WTC11 (cell line): Measurements from ENCODE around the gene RPL14.

Experiments
- CREB1 ChIP-seq: sonication (generic); formaldehyde crosslinking; IDR thresholded peaks from 2 replicates; pipeline ENCODE4 v1.8.0; 2023; ENCODE audit warnings: mild to moderate bottlenecking, missing genetic modification reagents
- ELF4 ChIP-seq: sonication (generic); formaldehyde crosslinking; IDR thresholded peaks from 2 replicates; pipeline ENCODE4 v1.8.1; 2022; ENCODE audit warnings: low read depth, mild to moderate bottlenecking, moderate library complexity, missing genetic modification reagents
- NR2C2 ChIP-seq: sonication (generic); formaldehyde crosslinking; IDR thresholded peaks from 2 replicates; pipeline ENCODE4 v1.8.0; 2022; ENCODE audit warnings: mild to moderate bottlenecking, missing genetic modification reagents
- PRRX2 ChIP-seq: fragments of 250-450 bp; sonication (Bioruptor Pico); IDR thresholded peaks from 2 replicates; pipeline ENCODE4 v1.8.0; 2021; ENCODE audit warnings: mild to moderate bottlenecking
- TF ChIP-seq, protein P1 (sequence below): fragments of 200-600 bp; IDR thresholded peaks from 2 replicates; pipeline ENCODE4 v1.8.0; 2022; ENCODE audit warnings: antibody characterized with exemption
- TF ChIP-seq, protein P2 (sequence below): sonication (generic); formaldehyde crosslinking; IDR thresholded peaks from 2 replicates; pipeline ENCODE4 v1.8.1; 2023; ENCODE audit warnings: mild to moderate bottlenecking, moderate library complexity, missing genetic modification reagents
- TF ChIP-seq, protein P3 (sequence below): sonication (generic); formaldehyde crosslinking; IDR thresholded peaks from 2 replicates; pipeline ENCODE4 v1.8.0; 2022; ENCODE audit warnings: missing genetic modification reagents

GRCh38 chr3:40468018-40468417 is 10.9 kb downstream of the RPL14 start:
- TF ChIP-seq, protein P1, sequence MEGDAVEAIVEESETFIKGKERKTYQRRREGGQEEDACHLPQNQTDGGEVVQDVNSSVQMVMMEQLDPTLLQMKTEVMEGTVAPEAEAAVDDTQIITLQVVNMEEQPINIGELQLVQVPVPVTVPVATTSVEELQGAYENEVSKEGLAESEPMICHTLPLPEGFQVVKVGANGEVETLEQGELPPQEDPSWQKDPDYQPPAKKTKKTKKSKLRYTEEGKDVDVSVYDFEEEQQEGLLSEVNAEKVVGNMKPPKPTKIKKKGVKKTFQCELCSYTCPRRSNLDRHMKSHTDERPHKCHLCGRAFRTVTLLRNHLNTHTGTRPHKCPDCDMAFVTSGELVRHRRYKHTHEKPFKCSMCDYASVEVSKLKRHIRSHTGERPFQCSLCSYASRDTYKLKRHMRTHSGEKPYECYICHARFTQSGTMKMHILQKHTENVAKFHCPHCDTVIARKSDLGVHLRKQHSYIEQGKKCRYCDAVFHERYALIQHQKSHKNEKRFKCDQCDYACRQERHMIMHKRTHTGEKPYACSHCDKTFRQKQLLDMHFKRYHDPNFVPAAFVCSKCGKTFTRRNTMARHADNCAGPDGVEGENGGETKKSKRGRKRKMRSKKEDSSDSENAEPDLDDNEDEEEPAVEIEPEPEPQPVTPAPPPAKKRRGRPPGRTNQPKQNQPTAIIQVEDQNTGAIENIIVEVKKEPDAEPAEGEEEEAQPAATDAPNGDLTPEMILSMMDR, result no peak
- TF ChIP-seq, protein P2, sequence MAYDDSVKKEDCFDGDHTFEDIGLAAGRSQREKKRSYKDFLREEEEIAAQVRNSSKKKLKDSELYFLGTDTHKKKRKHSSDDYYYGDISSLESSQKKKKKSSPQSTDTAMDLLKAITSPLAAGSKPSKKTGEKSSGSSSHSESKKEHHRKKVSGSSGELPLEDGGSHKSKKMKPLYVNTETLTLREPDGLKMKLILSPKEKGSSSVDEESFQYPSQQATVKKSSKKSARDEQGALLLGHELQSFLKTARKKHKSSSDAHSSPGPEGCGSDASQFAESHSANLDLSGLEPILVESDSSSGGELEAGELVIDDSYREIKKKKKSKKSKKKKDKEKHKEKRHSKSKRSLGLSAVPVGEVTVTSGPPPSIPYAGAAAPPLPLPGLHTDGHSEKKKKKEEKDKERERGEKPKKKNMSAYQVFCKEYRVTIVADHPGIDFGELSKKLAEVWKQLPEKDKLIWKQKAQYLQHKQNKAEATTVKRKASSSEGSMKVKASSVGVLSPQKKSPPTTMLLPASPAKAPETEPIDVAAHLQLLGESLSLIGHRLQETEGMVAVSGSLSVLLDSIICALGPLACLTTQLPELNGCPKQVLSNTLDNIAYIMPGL, result no peak
- no peak for TF ChIP-seq NR2C2 (CRISPR knock-in tag)
- TF ChIP-seq, protein P3, sequence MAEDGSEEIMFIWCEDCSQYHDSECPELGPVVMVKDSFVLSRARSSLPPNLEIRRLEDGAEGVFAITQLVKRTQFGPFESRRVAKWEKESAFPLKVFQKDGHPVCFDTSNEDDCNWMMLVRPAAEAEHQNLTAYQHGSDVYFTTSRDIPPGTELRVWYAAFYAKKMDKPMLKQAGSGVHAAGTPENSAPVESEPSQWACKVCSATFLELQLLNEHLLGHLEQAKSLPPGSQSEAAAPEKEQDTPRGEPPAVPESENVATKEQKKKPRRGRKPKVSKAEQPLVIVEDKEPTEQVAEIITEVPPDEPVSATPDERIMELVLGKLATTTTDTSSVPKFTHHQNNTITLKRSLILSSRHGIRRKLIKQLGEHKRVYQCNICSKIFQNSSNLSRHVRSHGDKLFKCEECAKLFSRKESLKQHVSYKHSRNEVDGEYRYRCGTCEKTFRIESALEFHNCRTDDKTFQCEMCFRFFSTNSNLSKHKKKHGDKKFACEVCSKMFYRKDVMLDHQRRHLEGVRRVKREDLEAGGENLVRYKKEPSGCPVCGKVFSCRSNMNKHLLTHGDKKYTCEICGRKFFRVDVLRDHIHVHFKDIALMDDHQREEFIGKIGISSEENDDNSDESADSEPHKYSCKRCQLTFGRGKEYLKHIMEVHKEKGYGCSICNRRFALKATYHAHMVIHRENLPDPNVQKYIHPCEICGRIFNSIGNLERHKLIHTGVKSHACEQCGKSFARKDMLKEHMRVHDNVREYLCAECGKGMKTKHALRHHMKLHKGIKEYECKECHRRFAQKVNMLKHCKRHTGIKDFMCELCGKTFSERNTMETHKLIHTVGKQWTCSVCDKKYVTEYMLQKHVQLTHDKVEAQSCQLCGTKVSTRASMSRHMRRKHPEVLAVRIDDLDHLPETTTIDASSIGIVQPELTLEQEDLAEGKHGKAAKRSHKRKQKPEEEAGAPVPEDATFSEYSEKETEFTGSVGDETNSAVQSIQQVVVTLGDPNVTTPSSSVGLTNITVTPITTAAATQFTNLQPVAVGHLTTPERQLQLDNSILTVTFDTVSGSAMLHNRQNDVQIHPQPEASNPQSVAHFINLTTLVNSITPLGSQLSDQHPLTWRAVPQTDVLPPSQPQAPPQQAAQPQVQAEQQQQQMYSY (CRISPR knock-in tag), result no peak
- TF ChIP-seq CREB1, result no peak
- TF ChIP-seq PRRX2, result no peak
- TF ChIP-seq ELF4 (CRISPR knock-in tag), result no peak
